HL-60/S4 treated with retinoic acid at 250 ng/mL for 4 days and 3 days (cell line): ENCODE data around the gene ZDHHC11.

Source experiments
- in situ Hi-C: fragments of 300-500 bp; cut with MboI; formaldehyde crosslinking; loops from 2 replicates; pipeline ENCODE4 v1.7.0; 2022; ENCODE audit warnings: low sequenced_read_pairs

ZDHHC11 gene

GRCh38 chr5:850511-851006 is at the start of gene ZDHHC11:
Gene ZDHHC11 (minus strand): TSS chr5:850986. CDS start chr5:850602, 384 bp downstream.
- in situ Hi-C loops, result no loop called here

- in situ Hi-C loops, result no loop called here
These were observed 42.9 kb upstream of the ZDHHC11 start for GRCh38 chr5:893711-894110.

- in situ Hi-C loops, result no loop called here
These were observed 42.3 kb upstream of the ZDHHC11 start for GRCh38 chr5:893137-893506.

- in situ Hi-C loops, result no loop called here
These were observed 41.8 kb upstream of the ZDHHC11 start, which contains the start of the genes BRD9 and TRIP13 for GRCh38 chr5:892394-893136. Gene BRD9 (minus strand): TSS chr5:892801. CDS start chr5:892657, 144 bp downstream. Gene TRIP13 (plus strand): TSS chr5:892884. CDS start chr5:892999, 115 bp downstream.

- in situ Hi-C loops, result no loop called here
These were observed 41.1 kb upstream of the ZDHHC11 start for GRCh38 chr5:891837-892393.

- in situ Hi-C loops, result no loop called here
These were observed 40.5 kb upstream of the ZDHHC11 start for GRCh38 chr5:891117-891836.

- in situ Hi-C loops, result no loop called here
These were observed 38.4 kb upstream of the ZDHHC11 start for GRCh38 chr5:889075-889710.

- in situ Hi-C loops, result no loop called here
These were observed 37.9 kb upstream of the ZDHHC11 start for GRCh38 chr5:888638-889035.

- in situ Hi-C loops, result no loop called here
These were observed 37.3 kb upstream of the ZDHHC11 start for GRCh38 chr5:887947-888637.

GRCh38 chr5:886716-887325 is 36.0 kb upstream of the ZDHHC11 start:
- in situ Hi-C loops, result no loop called here

GRCh38 chr5:886036-886435 is 35.2 kb upstream of the ZDHHC11 start:
- in situ Hi-C loops, result no loop called here

- in situ Hi-C loops, result no loop called here
These were observed 34.7 kb upstream of the ZDHHC11 start for GRCh38 chr5:885529-885928.

- in situ Hi-C loops, result no loop called here
These were observed 34.3 kb upstream of the ZDHHC11 start for GRCh38 chr5:885127-885442.

- in situ Hi-C loops, result no loop called here
These were observed 33.8 kb upstream of the ZDHHC11 start for GRCh38 chr5:884345-885126.

GRCh38 chr5:883475-884181 is 32.8 kb upstream of the ZDHHC11 start:
- in situ Hi-C loops, result no loop called here

- in situ Hi-C loops, result no loop called here
These were observed 31.7 kb upstream of the ZDHHC11 start for GRCh38 chr5:882253-883183.

GRCh38 chr5:881551-881935 is 30.8 kb upstream of the ZDHHC11 start:
- in situ Hi-C loops, result no loop called here
